VCaP (cell line): ENCODE results near the gene EPHA1.

Experiments used
- H3K27ac ChIP-seq: fragments of 450-650 bp; 2 replicates; pipeline ENCODE4 v1.5.1; 2017
- TF ChIP-seq, protein P1 (sequence below): fragments of 450-650 bp; conservative IDR thresholded peaks from 2 replicates; pipeline ENCODE4 v1.5.1; 2017; ENCODE audit warnings: mild to moderate bottlenecking, moderate library complexity

The EPHA1 gene

DNA sequence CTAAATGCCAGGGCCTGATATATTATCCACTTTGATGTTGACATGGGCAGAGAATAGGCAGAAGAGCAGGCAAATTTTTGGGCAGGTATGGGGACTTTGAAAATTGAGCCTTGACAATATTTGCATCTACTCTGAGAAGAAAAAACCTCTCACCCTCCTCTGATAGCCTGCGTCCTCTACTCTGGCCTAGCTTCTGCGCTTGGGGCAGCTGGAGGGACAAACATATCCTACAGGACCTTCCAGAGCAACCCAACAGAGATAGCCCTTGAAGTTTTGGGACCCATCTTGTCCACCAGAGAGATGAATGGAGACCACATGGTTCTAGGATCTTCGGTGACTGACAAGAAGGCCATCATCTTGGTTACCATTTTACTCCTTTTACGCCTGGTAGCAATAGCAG is 34.5 kb upstream of the EPHA1 start, which contains the start of gene TAS2R60:
TSS of gene TAS2R60 (plus strand) at position 301 of the 400 bp plus-strand sequence. CDS start at position 301, 0 bp downstream.
- TF ChIP-seq, protein P1, sequence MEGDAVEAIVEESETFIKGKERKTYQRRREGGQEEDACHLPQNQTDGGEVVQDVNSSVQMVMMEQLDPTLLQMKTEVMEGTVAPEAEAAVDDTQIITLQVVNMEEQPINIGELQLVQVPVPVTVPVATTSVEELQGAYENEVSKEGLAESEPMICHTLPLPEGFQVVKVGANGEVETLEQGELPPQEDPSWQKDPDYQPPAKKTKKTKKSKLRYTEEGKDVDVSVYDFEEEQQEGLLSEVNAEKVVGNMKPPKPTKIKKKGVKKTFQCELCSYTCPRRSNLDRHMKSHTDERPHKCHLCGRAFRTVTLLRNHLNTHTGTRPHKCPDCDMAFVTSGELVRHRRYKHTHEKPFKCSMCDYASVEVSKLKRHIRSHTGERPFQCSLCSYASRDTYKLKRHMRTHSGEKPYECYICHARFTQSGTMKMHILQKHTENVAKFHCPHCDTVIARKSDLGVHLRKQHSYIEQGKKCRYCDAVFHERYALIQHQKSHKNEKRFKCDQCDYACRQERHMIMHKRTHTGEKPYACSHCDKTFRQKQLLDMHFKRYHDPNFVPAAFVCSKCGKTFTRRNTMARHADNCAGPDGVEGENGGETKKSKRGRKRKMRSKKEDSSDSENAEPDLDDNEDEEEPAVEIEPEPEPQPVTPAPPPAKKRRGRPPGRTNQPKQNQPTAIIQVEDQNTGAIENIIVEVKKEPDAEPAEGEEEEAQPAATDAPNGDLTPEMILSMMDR: no peak
- H3K27ac ChIP-seq: no peak within 1 kb of the TSS

DNA sequence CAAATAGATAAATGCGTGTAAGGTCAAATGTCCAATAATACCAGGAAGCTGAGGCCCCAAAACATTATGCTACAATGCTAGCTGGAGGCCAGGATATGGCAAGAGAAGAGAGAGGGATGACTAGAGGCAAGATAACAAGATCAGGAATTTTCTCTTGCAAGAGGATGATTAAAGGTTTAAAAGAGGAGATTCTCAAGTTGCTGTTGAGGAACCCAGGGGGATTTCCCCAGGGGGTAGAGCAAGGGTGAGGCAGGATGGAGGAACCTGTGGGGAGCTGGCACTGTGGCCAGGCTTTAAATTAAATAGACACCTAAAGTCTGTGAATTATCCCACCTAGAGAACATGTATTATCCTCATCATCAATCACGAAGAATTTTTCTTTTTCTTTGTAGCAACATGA is 31.2 kb upstream of the EPHA1 start:
- H3K27ac ChIP-seq: no peak overlapping the region
- TF ChIP-seq, protein P1: no peak

DNA sequence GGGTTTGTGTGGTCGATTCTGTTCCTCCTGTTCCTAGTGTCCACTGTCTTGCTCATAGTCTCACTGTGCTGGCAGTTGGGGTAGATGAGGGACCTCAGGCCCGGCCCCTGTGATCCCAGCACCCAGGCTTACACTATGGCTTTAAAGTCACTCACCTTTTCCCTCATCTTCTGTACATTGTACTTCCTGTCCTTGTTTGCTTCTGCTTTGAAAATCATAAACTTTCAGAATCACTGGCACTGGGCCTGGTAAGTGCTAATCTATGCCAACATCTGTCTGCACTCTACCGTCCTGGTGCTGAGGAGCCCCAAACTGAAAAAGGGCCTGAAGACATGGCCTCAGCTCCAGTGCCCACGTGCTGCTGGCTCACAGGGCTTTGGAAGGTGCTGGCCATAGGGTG is 28.9 kb upstream of the EPHA1 start:
- H3K27ac ChIP-seq: peak overlapping the region; percentile 51
- TF ChIP-seq, protein P1: no peak

DNA sequence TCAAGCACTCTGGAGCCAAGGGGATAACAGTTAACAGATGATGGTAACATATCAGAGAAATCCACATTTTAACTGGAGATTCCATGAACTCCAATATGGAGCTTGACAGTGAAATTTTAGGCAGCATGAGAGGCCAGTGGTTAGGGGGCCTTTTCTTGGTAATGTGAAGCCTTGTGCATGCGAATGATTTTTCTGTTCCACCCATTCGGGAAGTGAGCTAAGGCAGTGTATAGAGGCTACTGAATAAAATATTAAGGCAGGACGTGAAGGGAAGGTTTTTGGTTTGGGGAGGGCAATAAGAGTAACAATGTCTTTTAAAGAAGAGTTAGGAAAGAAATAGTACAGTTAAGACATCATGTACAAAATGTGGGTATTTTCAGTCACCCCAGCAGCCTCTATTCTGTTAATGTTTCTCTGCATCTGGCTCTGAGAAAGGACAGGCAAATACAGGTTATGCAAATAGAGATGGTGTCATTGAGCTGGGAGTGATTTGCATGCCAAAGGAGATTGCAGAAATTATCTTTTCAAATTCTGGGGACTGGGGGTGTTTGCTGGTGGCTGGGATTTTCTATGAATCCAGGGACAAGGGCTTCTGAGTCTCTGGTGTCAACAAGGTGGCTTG is 27.8 kb upstream of the EPHA1 start:
- TF ChIP-seq, protein P1: no peak
- peak overlapping the region; percentile 51; the same call in 1 of the 2 replicates for H3K27ac ChIP-seq

DNA sequence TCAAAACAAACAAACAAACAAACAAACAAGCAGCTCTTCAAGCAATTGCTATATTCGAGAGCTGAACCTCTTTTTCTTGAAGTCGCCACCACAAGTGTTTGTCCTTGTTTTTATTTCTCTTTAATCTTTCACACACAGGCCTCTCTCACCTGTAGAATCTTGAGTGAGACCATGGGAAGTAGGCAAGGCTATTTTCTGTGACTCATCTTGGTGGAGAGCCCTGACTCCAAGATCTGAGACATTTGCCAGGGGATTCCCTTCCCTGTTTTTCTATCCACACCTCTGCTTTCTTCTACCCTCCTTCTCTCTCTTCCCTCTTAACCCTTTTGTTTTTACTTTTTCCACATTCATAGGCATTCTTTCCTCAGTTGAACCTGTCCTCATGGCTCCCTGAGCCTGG is 26.6 kb upstream of the EPHA1 start:
- TF ChIP-seq, protein P1: no peak
- peak overlapping the region; percentile 71 for H3K27ac ChIP-seq

DNA sequence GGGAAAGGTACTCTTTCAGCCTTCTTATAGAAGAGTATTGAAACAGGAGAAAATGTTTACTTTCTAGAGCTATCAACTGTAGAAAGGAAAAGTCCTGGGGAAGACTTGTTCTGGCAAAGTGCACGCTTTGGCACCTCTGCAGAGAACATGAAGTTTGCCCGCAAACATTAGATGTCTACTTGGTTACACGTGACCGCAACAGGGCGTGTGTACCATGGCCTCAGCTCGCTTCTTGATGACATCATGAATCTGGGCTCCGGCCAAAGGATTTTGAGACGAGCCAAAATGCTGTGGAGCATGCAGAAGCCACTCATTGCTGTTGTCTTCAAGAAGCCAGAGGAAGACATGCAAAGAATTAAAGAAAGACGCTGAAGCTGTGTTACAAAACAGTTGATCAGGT is 26.0 kb upstream of the EPHA1 start:
- TF ChIP-seq, protein P1: no peak
- peak overlapping the region; percentile 71 for H3K27ac ChIP-seq

DNA sequence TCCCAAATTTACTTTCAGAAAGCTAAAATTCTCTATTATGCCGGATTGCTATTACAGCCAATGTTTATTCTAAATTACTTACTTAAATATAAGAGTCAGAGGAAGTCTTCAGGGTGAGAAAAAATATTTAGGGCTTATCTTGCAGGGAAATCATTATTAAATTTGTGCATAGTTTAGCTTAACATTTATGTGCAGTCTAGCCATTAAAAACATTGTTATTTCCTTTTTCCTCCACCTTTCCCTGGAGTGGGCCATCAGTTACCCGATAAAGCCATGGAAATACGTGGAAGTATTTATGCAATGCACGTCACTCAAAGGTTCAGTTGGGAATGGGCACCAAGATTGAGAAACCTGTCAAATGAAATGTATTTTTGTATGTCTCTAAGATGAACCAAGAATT is 25.1 kb upstream of the EPHA1 start:
- H3K27ac ChIP-seq: peak overlapping the region; percentile 71
- TF ChIP-seq, protein P1: no peak
